ENCODE results near the gene CPO.

Gene CPO

DNA sequence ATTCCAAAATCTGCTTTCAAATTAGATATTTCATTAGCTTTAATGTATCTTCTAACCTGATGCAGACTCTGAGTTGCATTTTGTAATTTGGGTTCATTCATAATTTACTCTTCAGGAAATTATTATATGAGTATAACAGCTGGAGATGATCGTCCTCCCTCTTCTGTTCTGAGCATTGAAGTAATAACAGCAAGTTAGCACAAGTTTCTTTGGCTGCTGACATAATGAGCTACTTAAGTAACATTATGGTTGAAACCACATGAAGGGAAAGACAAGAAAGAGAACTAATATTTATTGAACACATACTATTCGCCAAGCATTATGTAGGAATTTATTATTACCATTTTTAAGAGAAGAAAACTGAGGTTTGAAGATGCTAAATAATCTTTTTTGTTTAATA is 75.1 kb downstream of the CPO start:
- DNase-seq (ENCODE audit: low read depth, low spot score): no peak

DNA sequence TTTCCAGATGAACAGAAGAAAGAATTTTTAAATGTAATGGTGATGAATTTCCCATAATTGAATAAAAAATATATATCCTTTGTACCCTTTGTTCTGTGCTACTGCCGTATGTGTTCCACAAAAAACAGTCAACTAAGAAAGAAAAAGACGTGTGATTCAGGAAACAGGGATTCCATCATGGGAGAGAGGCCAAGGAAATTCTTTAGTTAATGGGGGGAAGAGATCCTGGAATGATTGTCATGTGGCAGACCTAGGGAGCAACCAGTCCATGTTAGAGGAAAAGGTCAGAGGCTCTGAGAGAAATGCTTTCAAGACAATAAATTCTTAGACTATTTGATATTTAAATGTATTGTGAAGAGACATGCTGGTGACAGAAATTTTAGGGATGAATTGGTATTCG is 76.6 kb downstream of the CPO start:
- DNase-seq (ENCODE audit: low read depth, low spot score): no peak

Measured in activated CD4-positive, CD25-positive, alpha-beta regulatory T cell treated with anti-CD3 and anti-CD28 coated beads, Interleukin-2, amount 50 U/mL, for 16 hours (primary cell).